Astrocyte of the spinal cord (primary cell): Measurements from ENCODE around the gene ITIH4.

Experiments used
- DNase-seq: peaks from one replicate; pipeline ENCODE4 v3.0.0; 2011; ENCODE audit warnings: low read depth, low spot score
- H3K4me3 ChIP-seq: 2 replicates; pipeline ENCODE4 v1.5.1; 2011; ENCODE audit warnings: low read depth, mild to moderate bottlenecking, low read length, moderate library complexity
- CTCF ChIP-seq: IDR thresholded peaks from 2 replicates; pipeline ENCODE4 v1.5.1; 2012; ENCODE audit warnings: low read depth, mild to moderate bottlenecking, low read length, inconsistent platforms
- in situ Hi-C: cut with HindIII; loops from 2 replicates; pipeline ENCODE4 v1.10.0; 2017; ENCODE audit warnings: low sequenced_read_pairs

Gene ITIH4

GRCh38 chr3:52774066-52774713 lies 56.3 kb downstream of the ITIH4 start:
- in situ Hi-C loops, result no loop called here
- no peak for TF ChIP-seq CTCF
- H3K4me3 ChIP-seq, result no peak overlapping the region
- DNase-seq, result no peak

- no peak for DNase-seq
- in situ Hi-C loops, result no loop called here
- no peak for TF ChIP-seq CTCF
- H3K4me3 ChIP-seq, result no peak overlapping the region
These were observed 57.0 kb downstream of the ITIH4 start for GRCh38 chr3:52773361-52774065.

GRCh38 chr3:52771702-52772101 lies 58.8 kb downstream of the ITIH4 start:
- TF ChIP-seq CTCF, result no peak
- H3K4me3 ChIP-seq, result no peak overlapping the region
- no peak for DNase-seq
- in situ Hi-C loops, result no loop called here

GRCh38 chr3:52771334-52771681 lies 59.2 kb downstream of the ITIH4 start:
- in situ Hi-C loops, result no loop called here
- TF ChIP-seq CTCF, result no peak
- no peak for DNase-seq
- H3K4me3 ChIP-seq, result peak overlapping the region; percentile 74

GRCh38 chr3:52770496-52771333 lies 59.8 kb downstream of the ITIH4 start, which contains the start of gene NEK4:
Gene NEK4 (minus strand): TSS chr3:52770940. CDS start chr3:52770746, 194 bp downstream.
- in situ Hi-C loops, result no loop called here
- DNase-seq, result peak; percentile 89
- no peak for TF ChIP-seq CTCF
- H3K4me3 ChIP-seq, result peak within 1 kb of the TSS; percentile 74

GRCh38 chr3:52769786-52770455 lies 60.6 kb downstream of the ITIH4 start:
- peak overlapping the region; percentile 74 for H3K4me3 ChIP-seq
- in situ Hi-C loops, result no loop called here
- TF ChIP-seq CTCF, result no peak
- peak; percentile 7 for DNase-seq
